Uterus (tissue), 2 donors: ENCODE measurements around the gene MISP.

Experiments used
- POLR2A ChIP-seq, 2 donors: fragments of 450-650 bp; IDR thresholded peaks; one replicate each; pipeline ENCODE4 v1.6.1; 2016; ENCODE audit warnings: antibody characterized with exemption in 2 of 2, mild to moderate bottlenecking in 1 of 2, moderate library complexity in 1 of 2
- TF ChIP-seq, protein P1 (sequence below), 4 experiments: fragments of 200-600 bp in 2 of 4; fragments of 450-650 bp in 2 of 4; sonication (generic) in 2 of 4; IDR thresholded peaks; one replicate each; pipeline ENCODE4 v1.5.1; 2016 to 2019; ENCODE audit warnings: antibody characterized with exemption in 4 of 4, mild to moderate bottlenecking in 2 of 4, moderate library complexity in 1 of 4

- TF ChIP-seq, protein P1, sequence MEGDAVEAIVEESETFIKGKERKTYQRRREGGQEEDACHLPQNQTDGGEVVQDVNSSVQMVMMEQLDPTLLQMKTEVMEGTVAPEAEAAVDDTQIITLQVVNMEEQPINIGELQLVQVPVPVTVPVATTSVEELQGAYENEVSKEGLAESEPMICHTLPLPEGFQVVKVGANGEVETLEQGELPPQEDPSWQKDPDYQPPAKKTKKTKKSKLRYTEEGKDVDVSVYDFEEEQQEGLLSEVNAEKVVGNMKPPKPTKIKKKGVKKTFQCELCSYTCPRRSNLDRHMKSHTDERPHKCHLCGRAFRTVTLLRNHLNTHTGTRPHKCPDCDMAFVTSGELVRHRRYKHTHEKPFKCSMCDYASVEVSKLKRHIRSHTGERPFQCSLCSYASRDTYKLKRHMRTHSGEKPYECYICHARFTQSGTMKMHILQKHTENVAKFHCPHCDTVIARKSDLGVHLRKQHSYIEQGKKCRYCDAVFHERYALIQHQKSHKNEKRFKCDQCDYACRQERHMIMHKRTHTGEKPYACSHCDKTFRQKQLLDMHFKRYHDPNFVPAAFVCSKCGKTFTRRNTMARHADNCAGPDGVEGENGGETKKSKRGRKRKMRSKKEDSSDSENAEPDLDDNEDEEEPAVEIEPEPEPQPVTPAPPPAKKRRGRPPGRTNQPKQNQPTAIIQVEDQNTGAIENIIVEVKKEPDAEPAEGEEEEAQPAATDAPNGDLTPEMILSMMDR (IDR thresholded peaks at IDR 0.05), result no peak
- no peak for TF ChIP-seq POLR2A (IDR thresholded peaks at IDR 0.05)
Observed at GRCh38 chr19:765179-765738, 14.3 kb downstream of the MISP start.
